Fibroblast of mammary gland (primary cell): ENCODE measurements around the gene VDR.

Source experiments
- DNase-seq: peaks from one replicate; pipeline ENCODE4 v3.0.0-alpha.2; 2010; ENCODE audit warnings: low read depth
- H3K4me3 ChIP-seq: 2 replicates; pipeline ENCODE4 v1.5.1; 2011; ENCODE audit warnings: low read depth, mild to moderate bottlenecking, low read length, moderate library complexity; ENCODE audit not compliant: control insufficient read depth
- TF ChIP-seq, protein P1 (sequence below): conservative IDR thresholded peaks from 2 replicates; pipeline ENCODE4 v1.5.1; 2011; ENCODE audit warnings: low read depth, low read length, inconsistent platforms; ENCODE audit not compliant: control insufficient read depth, insufficient read depth

Gene VDR

DNA sequence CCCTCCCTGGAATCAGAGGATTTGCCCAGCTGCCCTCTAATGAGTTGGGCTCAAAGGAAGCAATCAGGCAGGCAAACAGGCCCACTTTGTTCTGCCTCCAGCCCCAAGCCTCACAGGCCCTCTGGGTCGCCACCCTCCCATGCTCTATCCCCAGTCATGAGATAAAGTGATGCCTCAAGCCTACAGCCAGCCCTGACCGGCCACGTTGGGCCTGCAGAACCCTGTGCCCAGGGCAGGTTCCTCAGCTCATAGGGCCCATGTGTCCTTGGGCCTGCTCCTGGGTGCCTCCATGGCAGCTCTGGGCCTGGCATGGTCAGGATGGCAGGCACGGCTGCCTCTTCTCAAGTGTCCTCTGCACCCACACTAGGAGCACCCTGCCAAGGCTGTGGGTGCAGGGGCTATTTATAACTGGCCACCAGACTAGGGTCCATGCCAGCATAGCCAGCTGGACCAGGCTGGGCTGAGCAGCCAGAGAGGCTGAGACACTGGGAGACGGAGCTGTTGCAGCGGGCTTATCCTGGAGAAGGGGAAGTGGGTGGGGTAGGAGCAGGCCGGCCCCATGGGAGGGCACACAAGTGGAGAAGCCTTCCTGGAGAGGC lies 105.3 kb downstream of the VDR start:
- DNase-seq, result no peak
- TF ChIP-seq, protein P1, sequence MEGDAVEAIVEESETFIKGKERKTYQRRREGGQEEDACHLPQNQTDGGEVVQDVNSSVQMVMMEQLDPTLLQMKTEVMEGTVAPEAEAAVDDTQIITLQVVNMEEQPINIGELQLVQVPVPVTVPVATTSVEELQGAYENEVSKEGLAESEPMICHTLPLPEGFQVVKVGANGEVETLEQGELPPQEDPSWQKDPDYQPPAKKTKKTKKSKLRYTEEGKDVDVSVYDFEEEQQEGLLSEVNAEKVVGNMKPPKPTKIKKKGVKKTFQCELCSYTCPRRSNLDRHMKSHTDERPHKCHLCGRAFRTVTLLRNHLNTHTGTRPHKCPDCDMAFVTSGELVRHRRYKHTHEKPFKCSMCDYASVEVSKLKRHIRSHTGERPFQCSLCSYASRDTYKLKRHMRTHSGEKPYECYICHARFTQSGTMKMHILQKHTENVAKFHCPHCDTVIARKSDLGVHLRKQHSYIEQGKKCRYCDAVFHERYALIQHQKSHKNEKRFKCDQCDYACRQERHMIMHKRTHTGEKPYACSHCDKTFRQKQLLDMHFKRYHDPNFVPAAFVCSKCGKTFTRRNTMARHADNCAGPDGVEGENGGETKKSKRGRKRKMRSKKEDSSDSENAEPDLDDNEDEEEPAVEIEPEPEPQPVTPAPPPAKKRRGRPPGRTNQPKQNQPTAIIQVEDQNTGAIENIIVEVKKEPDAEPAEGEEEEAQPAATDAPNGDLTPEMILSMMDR, result no peak
- no peak overlapping the region for H3K4me3 ChIP-seq

DNA sequence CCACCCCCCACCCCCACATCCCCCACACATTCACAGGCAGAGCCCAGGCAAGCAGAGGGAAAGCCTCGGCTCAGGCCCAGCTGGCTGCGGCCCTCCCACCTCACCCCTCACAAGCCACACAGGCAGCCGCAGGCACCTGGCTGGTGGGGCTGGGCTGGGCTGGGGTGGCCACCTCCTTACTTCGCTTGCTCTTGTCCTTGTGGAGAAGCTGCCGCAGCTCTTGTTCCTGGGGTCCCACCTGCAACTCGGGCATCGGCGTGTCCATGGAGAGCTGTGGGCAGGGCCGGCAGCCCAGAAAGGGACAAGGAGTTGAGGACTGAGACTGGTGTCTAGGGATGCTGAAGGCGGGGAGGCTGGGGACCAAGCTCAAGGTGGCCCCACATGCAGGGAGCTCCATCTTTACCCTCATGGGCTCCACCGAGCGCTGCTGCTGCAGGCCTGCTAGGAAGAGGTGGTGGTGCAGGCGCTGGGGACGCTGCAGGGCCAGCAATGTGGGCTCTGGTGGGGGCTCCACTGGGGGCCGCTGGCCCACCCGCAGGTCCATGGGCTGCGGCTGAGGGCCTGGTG lies 106.3 kb downstream of the VDR start:
- TF ChIP-seq, protein P1, result no peak
- H3K4me3 ChIP-seq, result no peak overlapping the region
- DNase-seq, result no peak

DNA sequence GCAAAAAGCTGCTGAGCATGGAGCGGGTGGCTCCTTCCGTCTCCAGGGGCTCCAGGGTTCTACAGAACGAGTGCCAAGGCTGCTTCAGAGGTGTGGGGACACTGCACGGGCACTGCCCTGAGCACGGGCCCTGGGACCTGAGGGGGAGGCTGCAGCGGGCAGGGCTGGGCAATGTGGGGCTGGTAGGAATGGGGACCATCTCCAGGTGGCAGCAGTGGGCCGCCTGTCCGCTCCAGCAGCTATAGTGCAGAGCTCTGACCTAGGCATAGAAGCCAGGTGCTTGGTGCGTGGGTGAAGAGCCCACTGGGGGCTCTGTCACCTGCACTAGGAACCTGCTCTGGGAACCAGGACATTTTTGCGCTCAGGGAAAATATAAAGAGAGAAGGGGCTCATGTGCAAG lies 107.4 kb downstream of the VDR start:
- no peak for DNase-seq
- TF ChIP-seq, protein P1, result peak; percentile 20
- H3K4me3 ChIP-seq, result no peak overlapping the region

DNA sequence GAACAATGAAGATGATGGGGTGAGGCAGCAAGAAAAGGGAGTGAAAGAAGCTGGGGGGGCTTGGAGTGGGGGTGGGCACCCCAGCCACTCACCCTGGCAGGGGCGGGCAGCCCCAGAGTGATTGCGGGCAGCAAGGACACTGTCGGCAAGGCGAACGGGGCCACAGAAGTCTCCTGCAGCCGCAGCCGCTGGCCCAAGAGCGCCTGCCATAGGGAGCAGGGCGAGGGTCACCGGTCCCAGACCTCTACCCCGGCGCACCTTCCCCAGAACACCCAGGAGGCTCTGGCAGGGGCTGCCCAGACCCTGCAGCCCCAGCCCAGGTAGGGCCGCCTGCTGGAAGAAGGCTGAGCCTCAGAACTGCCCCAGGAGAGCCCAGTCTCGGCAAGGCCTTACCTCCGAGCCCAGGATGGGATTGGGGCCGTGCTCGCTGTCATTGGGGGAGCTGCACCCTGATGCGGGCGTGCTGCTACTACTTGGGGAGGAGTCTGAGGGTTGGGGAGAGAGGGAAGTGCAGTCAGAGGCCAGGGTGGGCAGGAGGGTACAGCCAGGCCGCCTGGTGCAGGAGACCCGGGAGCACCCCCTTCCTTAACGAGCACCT lies 108.9 kb downstream of the VDR start:
- no peak for DNase-seq
- TF ChIP-seq, protein P1, result no peak

DNA sequence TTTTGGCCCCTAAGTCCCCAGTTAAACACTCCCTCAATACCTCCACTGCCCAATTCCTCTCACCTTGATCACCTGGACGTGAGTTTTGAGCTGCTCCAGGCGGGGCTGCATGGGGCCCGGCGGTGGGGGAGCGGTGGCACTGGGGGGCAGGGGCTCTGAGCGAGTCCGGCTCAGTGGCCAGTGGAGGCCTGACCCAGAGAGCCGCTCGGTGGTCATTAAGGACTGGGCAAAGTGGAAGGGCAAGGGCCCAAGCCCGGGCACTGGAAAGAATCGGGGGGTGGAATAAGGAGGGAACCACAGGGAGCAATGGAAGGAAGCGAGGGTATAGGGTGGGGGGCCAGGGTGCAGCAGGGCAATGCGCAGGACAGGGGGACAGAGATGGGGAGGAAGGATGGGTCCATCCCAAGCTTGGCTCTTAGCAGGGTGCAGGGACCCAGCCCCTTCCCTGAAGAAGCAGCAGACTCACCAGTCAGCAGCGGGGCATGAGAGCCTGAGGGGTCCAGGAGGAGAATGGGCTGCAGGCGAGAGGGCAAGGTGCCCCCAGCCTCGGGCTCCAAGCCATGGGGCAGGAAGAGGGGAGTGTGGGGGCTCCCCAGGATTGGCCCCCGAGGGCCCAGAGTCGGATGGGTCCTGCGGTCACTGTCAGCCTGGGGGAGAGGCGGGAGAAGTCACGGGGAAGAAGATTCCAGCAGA lies 109.5 kb downstream of the VDR start:
- TF ChIP-seq, protein P1, result no peak
- no peak overlapping the region for H3K4me3 ChIP-seq
- DNase-seq, result no peak

More for the DNA sequence above, 108.9 kb downstream of the VDR start:
- H3K4me3 ChIP-seq, result no peak overlapping the region

DNA sequence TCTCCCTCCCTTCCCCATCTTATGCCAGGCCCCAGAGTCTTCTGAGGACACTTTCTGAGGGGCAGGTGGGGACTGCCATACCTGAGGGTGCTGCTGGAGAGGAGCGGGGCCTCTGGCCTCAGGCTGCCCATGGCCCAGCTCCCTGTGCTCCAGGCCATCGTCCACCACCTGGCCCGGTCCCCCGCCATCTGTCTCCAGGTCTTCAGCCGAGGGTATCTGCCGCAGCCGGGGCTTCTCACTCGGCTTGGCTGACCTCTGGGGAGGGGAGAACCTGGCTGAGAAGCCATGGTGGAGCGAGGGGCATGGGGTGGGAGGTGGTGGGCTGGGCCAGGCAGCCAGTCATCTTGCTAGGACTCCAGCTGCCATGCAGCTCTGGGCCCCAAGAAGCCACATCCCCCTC lies 110.1 kb downstream of the VDR start:
- H3K4me3 ChIP-seq, result no peak overlapping the region
- TF ChIP-seq, protein P1, result no peak
- no peak for DNase-seq
